HL-60/S4 treated with phorbol 12-myristate 13-acetate at 8.2 ng/mL for 4 days and 3 days (cell line): Measurements from ENCODE around the gene DENND5B.
"Not testable (repeated sequence)": the region's sequence is repeated elsewhere in the genome, so short reads cannot be mapped to it uniquely, and the experiment has no call there.

Experiments
- in situ Hi-C: fragments of 300-500 bp; cut with MboI; formaldehyde crosslinking; loops from 2 replicates; pipeline ENCODE4 v1.15.0; 2022; ENCODE audit warnings: low sequenced_read_pairs

Gene DENND5B

GRCh38 chr12:31508436-31509150, 82.3 kb downstream of the DENND5B start:
- in situ Hi-C loops, result no loop called here

- in situ Hi-C loops, result no loop called here
Measured at GRCh38 chr12:31507966-31508365, 83.0 kb downstream of the DENND5B start.

GRCh38 chr12:31506515-31507306, 84.2 kb downstream of the DENND5B start:
- in situ Hi-C loops, result no loop called here

DNA sequence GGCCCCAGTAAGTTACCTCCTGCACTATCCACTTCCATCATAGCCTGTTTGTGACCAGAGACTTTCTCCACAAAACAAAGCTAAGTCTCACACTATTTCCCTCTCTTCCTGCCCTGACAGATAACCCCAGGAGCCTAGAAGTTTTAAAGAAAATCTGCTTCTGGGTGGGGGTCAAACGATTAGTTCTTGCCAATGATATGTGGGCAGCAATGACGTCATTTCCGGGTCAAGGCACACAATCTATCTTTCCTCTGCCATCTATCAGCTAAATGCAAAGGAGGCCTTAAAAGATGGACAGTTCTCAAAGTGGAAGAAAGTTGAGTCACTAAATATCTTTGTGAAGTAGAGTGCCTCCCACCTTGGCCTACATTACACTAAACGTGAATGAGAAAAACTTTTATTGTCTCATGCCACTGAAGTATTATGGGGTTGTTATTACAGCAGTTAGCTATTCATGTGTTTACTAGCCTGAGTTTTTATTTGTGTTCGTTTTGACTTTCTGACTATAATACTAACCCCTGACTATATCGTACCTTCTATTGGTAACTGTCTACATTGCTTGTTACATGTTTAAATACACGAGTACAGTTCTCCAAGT, 86.2 kb downstream of the DENND5B start:
- in situ Hi-C loops, result no loop called here

DNA sequence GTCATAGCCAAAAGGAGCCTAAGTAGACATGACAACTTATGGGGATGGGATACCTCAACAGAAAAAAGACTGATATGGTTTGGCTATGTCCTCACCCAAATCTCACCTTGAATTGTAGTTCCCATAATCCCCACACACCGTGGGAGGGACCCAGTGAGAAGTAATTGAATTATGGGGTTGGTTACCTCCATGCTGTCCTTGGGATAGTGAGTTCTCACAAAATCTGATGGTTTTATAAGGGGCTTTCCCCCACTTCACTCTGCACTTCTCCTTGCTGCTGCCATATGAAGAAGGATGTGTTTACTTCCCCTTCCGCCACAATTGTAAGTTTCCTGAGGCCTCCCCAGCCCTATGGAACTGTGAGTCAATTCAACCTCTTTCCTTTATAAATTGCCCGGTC, 89.9 kb downstream of the DENND5B start:
- in situ Hi-C loops, result not testable (repeated sequence)

DNA sequence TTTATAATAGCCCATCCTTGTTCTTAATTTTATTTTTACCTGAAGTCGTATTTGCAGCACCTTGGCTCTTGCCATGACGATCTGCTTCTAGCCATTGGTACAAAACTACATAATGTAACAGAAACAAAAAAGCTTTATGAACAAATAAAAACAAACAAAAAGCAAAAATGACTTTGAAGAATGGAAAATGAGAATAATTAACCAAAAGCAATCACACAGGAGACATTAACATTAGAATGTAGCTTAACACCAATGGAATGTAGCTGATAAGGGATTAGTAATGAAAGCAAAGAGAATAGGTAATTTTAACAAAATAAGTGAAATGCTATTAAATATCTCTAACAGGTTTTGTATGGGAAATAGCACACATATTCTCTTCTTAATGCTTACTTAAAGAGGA, 91.4 kb downstream of the DENND5B start:
- in situ Hi-C loops, result no loop called here

GRCh38 chr12:31498424-31498823, 92.5 kb downstream of the DENND5B start:
- in situ Hi-C loops, result no loop called here

- in situ Hi-C loops, result no loop called here
Measured at GRCh38 chr12:31496257-31496656, 94.7 kb downstream of the DENND5B start.

DNA sequence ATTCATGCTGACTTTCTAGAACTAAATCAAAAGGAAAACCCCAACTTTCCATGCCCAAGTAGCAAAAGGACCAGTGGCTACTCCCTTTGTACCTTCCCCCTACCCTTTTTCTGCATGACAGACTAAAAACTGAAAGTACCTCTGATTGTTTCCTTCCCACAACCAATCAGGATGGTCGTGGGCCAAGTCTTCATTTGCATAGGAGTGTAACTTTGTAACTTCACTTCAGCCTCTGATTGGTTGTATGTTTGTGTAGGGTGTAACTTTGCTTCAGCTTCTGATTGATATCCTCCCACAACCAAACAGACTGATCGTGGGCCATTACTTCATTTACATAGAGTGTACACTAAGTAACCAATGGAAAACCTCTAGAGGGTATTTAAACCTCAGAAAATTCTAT, 96.5 kb downstream of the DENND5B start:
- in situ Hi-C loops, result no loop called here

DNA sequence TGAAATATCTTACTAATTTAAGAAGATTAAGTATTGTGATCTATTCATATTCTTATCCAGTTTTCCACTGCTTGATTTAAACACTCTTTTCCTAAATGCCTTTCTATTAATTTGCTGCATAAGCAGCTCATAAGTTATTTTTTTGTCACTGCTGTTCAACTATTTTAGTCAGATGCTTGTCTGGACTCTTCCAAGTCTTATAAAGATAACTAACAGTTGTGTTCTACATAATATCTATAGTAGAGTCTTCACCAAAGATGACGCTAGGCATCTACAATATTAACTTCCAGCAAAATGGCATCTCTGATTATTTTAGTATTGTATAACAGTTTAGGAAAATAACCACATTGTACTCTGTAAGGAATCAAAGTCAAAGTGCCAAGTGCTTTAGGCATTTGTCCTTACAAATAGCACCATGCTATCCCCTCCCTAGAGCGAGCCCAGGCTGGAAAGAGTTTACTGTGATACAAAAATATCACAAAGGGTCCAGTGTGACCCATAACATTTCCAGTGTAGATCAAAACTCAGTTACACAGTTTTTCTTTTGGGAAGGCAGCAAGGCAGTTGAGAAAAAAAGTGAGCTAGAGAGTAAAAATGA, 98.2 kb downstream of the DENND5B start:
- in situ Hi-C loops, result no loop called here

DNA sequence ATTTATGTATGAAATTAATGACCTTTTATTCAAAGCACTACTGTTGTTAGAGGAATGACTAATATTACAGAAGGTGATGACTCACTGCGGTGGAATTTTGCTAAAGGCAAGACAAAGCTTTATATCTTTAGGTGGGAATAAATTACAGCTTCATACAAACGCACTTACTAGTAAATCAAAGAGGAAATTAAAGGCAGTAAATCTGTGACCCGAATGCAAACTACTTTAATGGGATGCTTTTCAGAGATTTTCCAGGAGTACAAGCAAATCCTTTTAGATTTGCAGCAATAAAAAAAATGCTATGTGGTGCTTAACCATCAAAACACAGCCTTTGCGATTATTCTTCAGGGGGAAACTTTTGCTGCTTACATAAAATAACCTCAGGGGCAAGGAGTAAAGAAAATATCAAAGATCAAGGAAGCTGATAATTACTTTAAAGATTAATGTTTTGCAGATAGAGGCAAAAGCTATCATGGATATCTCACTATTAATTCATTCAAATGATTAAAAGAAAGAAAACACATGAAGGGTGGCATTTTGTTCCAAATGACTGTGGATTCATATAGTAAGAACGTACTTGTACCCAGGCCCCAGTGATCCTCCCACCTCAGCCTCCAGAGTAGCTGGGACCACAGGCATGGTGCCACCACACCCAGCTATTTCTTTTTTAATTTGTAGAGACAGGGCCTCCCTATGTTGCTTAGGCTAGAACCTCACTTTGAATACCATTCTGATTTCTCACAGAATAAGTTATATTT, 98.9 kb downstream of the DENND5B start:
- in situ Hi-C loops, result no loop called here

DNA sequence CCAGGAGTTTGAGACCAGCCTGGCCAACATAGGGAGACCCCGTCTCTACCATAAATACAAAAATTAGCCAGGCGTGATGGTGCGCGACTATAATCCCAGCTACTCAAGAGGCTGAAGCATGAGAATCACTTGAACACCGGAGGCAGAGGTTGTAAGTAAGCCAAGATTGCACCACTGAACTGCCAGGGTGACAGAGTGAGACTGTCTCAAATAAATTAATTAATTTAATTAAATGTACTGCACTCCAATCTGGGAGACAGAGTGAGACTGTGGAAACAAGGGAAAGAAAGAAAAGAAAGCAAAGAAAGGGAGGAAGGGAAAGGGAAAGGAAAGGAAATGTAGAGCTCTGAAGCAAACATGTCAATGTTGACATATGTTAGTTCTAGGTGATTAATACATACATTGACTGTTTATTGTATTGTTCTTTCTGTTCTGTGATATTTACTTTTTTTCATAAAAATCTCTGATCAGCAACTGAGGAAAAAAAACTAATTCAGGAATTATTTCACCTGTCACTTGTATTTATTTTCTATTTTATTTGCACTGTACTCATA, 99.6 kb downstream of the DENND5B start:
- in situ Hi-C loops, result no loop called here

GRCh38 chr12:31488737-31489338, 102.1 kb downstream of the DENND5B start:
- in situ Hi-C loops, result no loop called here

GRCh38 chr12:31485571-31485970, 105.4 kb downstream of the DENND5B start:
- in situ Hi-C loops, result no loop called here

- in situ Hi-C loops, result no loop called here
Measured at GRCh38 chr12:31482816-31483215, 108.1 kb downstream of the DENND5B start.

DNA sequence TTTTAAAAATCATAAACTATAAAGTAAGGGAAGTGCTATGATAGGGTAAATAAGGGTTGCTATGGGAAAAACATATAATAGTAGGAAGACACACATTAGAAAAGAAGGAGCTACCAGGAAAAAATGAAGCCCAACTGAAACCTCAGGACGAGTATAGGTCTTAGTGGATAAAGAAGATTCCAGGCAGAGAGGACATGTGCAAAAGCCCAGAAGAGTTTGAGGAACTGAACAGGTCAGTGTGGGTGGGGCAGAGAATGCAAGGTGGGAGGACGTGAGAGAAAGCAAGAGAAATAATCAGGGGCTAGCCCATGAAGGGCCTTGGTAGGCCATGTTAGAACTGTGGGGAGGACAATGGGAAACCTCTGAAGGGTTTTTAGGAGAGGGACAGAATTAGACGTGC, 109.5 kb downstream of the DENND5B start:
- in situ Hi-C loops, result no loop called here

DNA sequence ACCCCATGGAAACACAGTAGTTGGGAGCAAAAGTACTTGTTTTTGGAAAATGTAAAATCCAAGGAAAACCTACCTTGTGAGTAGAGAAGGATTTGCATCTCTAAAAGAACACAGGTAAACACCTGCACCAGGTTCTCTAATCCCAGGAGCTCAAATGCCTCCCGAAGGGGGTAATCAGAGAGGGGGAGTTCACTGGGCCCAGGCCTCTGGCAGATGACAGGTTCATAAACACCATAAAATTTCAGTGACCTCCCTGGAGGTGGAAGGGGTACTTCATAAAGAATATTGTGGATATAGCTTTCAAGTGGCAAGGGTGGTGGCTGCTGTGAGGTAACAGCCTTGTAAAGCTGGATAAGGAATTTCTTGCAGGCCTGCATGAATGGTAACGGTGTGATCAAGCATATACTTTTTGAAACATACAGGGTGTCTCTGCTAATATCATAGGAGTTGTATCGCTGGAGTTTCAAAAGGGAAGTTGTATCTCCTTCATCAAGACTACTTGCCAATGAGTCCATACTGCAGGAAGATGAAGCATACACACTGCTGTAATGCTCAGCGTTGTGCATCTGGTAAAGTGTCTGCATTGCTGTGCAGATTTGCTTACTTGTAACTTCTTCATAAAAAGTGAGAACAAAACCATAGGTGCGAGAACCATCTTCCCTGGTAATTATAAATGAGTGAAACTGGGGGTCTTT, 111.3 kb downstream of the DENND5B start:
- in situ Hi-C loops, result no loop called here

- in situ Hi-C loops, result no loop called here
Measured at GRCh38 chr12:31478898-31479297, 112.0 kb downstream of the DENND5B start.

GRCh38 chr12:31478425-31478824, 112.5 kb downstream of the DENND5B start:
- in situ Hi-C loops, result no loop called here

- in situ Hi-C loops, result no loop called here
Measured at GRCh38 chr12:31477687-31478086, 113.2 kb downstream of the DENND5B start.
